HEK293T (cell line): Measurements from ENCODE around the gene SDHAF2.

ENCODE experiments used
- ARNT ChIP-seq: fragments of 450-650 bp; IDR thresholded peaks from 2 replicates; pipeline ENCODE4 v1.6.1; 2017; ENCODE audit warnings: mild to moderate bottlenecking
- HDGF ChIP-seq: fragments of 450-650 bp; IDR thresholded peaks from 2 replicates; pipeline ENCODE4 v1.6.1; 2017; ENCODE audit warnings: antibody characterized with exemption, borderline replicate concordance
- SUZ12 ChIP-seq: fragments of 450-650 bp; IDR thresholded peaks from 2 replicates; pipeline ENCODE4 v1.6.1; 2016; ENCODE audit warnings: mild to moderate bottlenecking

DNA sequence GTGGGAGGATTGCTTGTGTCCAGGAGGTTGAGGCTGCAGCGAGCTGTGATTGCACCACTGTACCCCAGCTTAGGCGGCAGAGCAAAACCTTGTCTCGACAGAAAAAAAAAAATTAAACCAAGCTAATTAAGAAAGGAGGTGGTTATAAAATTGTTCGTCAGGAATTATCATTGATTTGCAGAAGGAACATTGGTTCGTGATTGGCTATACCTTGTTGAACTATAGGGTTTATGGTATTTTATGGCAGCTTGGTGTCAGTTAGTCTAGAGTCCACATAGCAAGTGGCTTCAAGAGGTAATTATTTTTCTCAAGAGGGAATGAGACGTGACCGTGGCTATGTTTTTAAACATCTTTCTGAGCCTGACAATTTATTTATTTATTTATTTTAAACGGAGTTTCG lies 49.0 kb upstream of the SDHAF2 start:
- TF ChIP-seq HDGF (no peak), ARNT (no peak), SUZ12 (no peak)
